SK-N-MC (cell line): ENCODE measurements around the gene SLC39A11.

Experiments used
- DNase-seq: peaks from one replicate; pipeline ENCODE4 v3.0.0-alpha.2; 2011; ENCODE audit warnings: low read depth, low spot score
- H3K27ac ChIP-seq: fragments of 200-600 bp; sonication (generic); 2 replicates; pipeline ENCODE4 v1.5.1; 2016; ENCODE audit warnings: mixed run types
- H3K36me3 ChIP-seq: fragments of 200-600 bp; sonication (generic); 2 replicates; pipeline ENCODE4 v1.6.1; 2017; ENCODE audit warnings: antibody characterized with exemption, low read length, mixed read lengths; ENCODE audit not compliant: insufficient read depth
- H3K4me3 ChIP-seq: fragments of 200-600 bp; sonication (generic); 2 replicates; pipeline ENCODE4 v1.5.1; 2016
- H3K9ac ChIP-seq: fragments of 200-600 bp; sonication (generic); 2 replicates; pipeline ENCODE4 v1.8.0; 2017; ENCODE audit warnings: mixed run types, mixed read lengths; ENCODE audit not compliant: insufficient read length
- H3K9me3 ChIP-seq: fragments of 200-600 bp; sonication (generic); 2 replicates; pipeline ENCODE4 v1.6.1; 2017; ENCODE audit warnings: low read depth, mild to moderate bottlenecking, antibody characterized with exemption, low read length, moderate library complexity, mixed read lengths
- EZH2 ChIP-seq: fragments of 200-600 bp; sonication (generic); IDR thresholded peaks from one replicate; pipeline ENCODE4 v1.6.1; 2017; ENCODE audit warnings: antibody characterized with exemption
- FOXP2 ChIP-seq: optimal IDR thresholded peaks from 2 replicates; pipeline ENCODE3; 2011; ENCODE audit warnings: mild to moderate bottlenecking, moderate library complexity; ENCODE audit not compliant: insufficient read depth; ENCODE audit errors: extremely low read length, control extremely low read depth
- POLR2AphosphoS5 ChIP-seq: IDR thresholded peaks from 2 replicates; pipeline ENCODE4 v1.6.1; 2012; ENCODE audit warnings: mild to moderate bottlenecking, low read depth, low read length, borderline replicate concordance

SLC39A11 gene

GRCh38 chr17:72726936-72727335, 365.6 kb downstream of the SLC39A11 start:
- no peak for DNase-seq
- no peaks in the 10 kb centered on the region for H3K36me3 ChIP-seq
- no peak overlapping the region for H3K9ac ChIP-seq
- no peaks in the 10 kb centered on the region for H3K9me3 ChIP-seq
- H3K27ac ChIP-seq: no peak overlapping the region
- no peak overlapping the region for H3K4me3 ChIP-seq
- TF ChIP-seq EZH2 (no peak), POLR2AphosphoS5 (no peak), FOXP2 (no peak)

- no peaks in the 10 kb centered on the region for H3K9me3 ChIP-seq
- no peak overlapping the region for H3K4me3 ChIP-seq
- H3K27ac ChIP-seq: no peak overlapping the region
- no peak overlapping the region for H3K9ac ChIP-seq
- H3K36me3 ChIP-seq: no peaks in the 10 kb centered on the region
- TF ChIP-seq EZH2: no peak
- TF ChIP-seq FOXP2: no peak
- no peak for TF ChIP-seq POLR2AphosphoS5
- no peak for DNase-seq
Observed at GRCh38 chr17:72725433-72726068, 366.9 kb downstream of the SLC39A11 start.

- H3K9me3 ChIP-seq: no peaks in the 10 kb centered on the region
- no peak overlapping the region for H3K9ac ChIP-seq
- H3K4me3 ChIP-seq: no peak overlapping the region
- H3K27ac ChIP-seq: no peak overlapping the region
- DNase-seq: no peak
- no peak for TF ChIP-seq POLR2AphosphoS5
- no peak for TF ChIP-seq EZH2
- no peak for TF ChIP-seq FOXP2
- no peaks in the 10 kb centered on the region for H3K36me3 ChIP-seq
Observed at GRCh38 chr17:72724267-72724666, 368.2 kb downstream of the SLC39A11 start.

- DNase-seq: no peak
- TF ChIP-seq POLR2AphosphoS5 (no peak), EZH2 (no peak), FOXP2 (no peak)
- Histone ChIP-seq H3K4me3 (no peak overlapping the region), H3K27ac (no peak overlapping the region), H3K9ac (no peak overlapping the region), H3K9me3 (no peaks in the 10 kb centered on the region), H3K36me3 (no peaks in the 10 kb centered on the region)
Observed at GRCh38 chr17:72723711-72724110, 368.8 kb downstream of the SLC39A11 start.

GRCh38 chr17:72720494-72720825, 372.0 kb downstream of the SLC39A11 start:
- H3K4me3 ChIP-seq: no peak overlapping the region

GRCh38 chr17:72719578-72720493, 372.7 kb downstream of the SLC39A11 start:
- TF ChIP-seq FOXP2 (no peak), POLR2AphosphoS5 (no peak), EZH2 (no peak)
- H3K9me3 ChIP-seq: no peaks in the 10 kb centered on the region
- no peak overlapping the region for H3K9ac ChIP-seq
- no peak overlapping the region for H3K4me3 ChIP-seq
- DNase-seq: no peak
- no peak overlapping the region for H3K27ac ChIP-seq
- H3K36me3 ChIP-seq: no peaks in the 10 kb centered on the region

More at GRCh38 chr17:72720494-72720825, 372.0 kb downstream of the SLC39A11 start:
- no peak overlapping the region for H3K27ac ChIP-seq
- no peak overlapping the region for H3K9ac ChIP-seq
- DNase-seq: no peak
- H3K9me3 ChIP-seq: no peaks in the 10 kb centered on the region
- TF ChIP-seq POLR2AphosphoS5 (no peak), FOXP2 (no peak), EZH2 (no peak)
- no peaks in the 10 kb centered on the region for H3K36me3 ChIP-seq

- no peaks in the 10 kb centered on the region for H3K9me3 ChIP-seq
- no peak overlapping the region for H3K4me3 ChIP-seq
- TF ChIP-seq FOXP2 (no peak), POLR2AphosphoS5 (no peak), EZH2 (no peak)
- DNase-seq: no peak
- H3K27ac ChIP-seq: no peak overlapping the region
- no peaks in the 10 kb centered on the region for H3K36me3 ChIP-seq
- no peak overlapping the region for H3K9ac ChIP-seq
Observed at GRCh38 chr17:72719206-72719577, 373.3 kb downstream of the SLC39A11 start.

GRCh38 chr17:72717676-72718075, 374.8 kb downstream of the SLC39A11 start:
- Histone ChIP-seq H3K4me3 (no peak overlapping the region), H3K36me3 (no peaks in the 10 kb centered on the region), H3K9me3 (no peaks in the 10 kb centered on the region), H3K9ac (no peak overlapping the region), H3K27ac (no peak overlapping the region)
- DNase-seq: no peak
- TF ChIP-seq POLR2AphosphoS5: no peak
- no peak for TF ChIP-seq EZH2
- no peak for TF ChIP-seq FOXP2
